ENCODE results near the gene KIF13A.

GRCh38 chr6:17714177-17714576 lies 273.3 kb downstream of the KIF13A start:
- TF ChIP-seq, protein P1, sequence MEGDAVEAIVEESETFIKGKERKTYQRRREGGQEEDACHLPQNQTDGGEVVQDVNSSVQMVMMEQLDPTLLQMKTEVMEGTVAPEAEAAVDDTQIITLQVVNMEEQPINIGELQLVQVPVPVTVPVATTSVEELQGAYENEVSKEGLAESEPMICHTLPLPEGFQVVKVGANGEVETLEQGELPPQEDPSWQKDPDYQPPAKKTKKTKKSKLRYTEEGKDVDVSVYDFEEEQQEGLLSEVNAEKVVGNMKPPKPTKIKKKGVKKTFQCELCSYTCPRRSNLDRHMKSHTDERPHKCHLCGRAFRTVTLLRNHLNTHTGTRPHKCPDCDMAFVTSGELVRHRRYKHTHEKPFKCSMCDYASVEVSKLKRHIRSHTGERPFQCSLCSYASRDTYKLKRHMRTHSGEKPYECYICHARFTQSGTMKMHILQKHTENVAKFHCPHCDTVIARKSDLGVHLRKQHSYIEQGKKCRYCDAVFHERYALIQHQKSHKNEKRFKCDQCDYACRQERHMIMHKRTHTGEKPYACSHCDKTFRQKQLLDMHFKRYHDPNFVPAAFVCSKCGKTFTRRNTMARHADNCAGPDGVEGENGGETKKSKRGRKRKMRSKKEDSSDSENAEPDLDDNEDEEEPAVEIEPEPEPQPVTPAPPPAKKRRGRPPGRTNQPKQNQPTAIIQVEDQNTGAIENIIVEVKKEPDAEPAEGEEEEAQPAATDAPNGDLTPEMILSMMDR (IDR thresholded peaks at IDR 0.05) = no peak
- TF ChIP-seq POLR2AphosphoS5 (IDR thresholded peaks at IDR 0.05; ENCODE audit: insufficient read depth in 1 of 2, low read depth in 1 of 2) (no peak), POLR2A (IDR thresholded peaks at IDR 0.05) (no peak)

All from vagina (tissue), 2 donors.